HepG2 (cell line): Measurements from ENCODE around the gene NBPF1. TPM values are rescaled to one million over a fixed set of nuclear protein-coding genes. Genes with fewer than 3 reads are reported as not detected.

Experiments
- CEBPG ChIP-seq: IDR thresholded peaks from 2 replicates; pipeline ENCODE4 v1.6.1; 2016
- CREBL2 ChIP-seq: sonication (generic); formaldehyde crosslinking; IDR thresholded peaks from 2 replicates; pipeline ENCODE4 v1.8.1; 2023; ENCODE audit warnings: missing genetic modification reagents, mild to moderate bottlenecking, borderline replicate concordance
- IKZF1 ChIP-seq: fragments of 450-650 bp; IDR thresholded peaks from 2 replicates; pipeline ENCODE4 v1.7.1; 2016
- IKZF4 ChIP-seq: sonication (generic); formaldehyde crosslinking; IDR thresholded peaks from 2 replicates; pipeline ENCODE4 v1.5.1; 2020; ENCODE audit warnings: borderline replicate concordance, mild to moderate bottlenecking, low read depth, missing genetic modification reagents; ENCODE audit errors: not compliant biosample characterization
- KDM1A ChIP-seq: IDR thresholded peaks from 2 replicates; pipeline ENCODE4 v1.6.1; 2016; ENCODE audit warnings: missing compliant biosample characterization
- KDM4B ChIP-seq: sonication (generic); formaldehyde crosslinking; IDR thresholded peaks from 2 replicates; pipeline ENCODE4 v1.4.0; 2020; ENCODE audit warnings: missing genetic modification reagents
- NPAS2 ChIP-seq: sonication (generic); formaldehyde crosslinking; IDR thresholded peaks from 2 replicates; pipeline ENCODE4 v1.8.0; 2022; ENCODE audit warnings: mild to moderate bottlenecking, missing genetic modification reagents, borderline replicate concordance
- PCBP2 ChIP-seq: fragments of 200-400 bp; formaldehyde crosslinking; optimal IDR thresholded peaks from 2 replicates; pipeline ENCODE3; 2018; ENCODE audit warnings: low read length, low read depth; ENCODE audit not compliant: poor library complexity, severe bottlenecking
- RNF219 ChIP-seq: sonication (generic); formaldehyde crosslinking; IDR thresholded peaks from 2 replicates; pipeline ENCODE4 v1.5.0; 2020; ENCODE audit warnings: mild to moderate bottlenecking, missing genetic modification reagents
- ZBTB42 ChIP-seq: sonication (generic); formaldehyde crosslinking; IDR thresholded peaks from 2 replicates; pipeline ENCODE4 v1.5.0; 2020; ENCODE audit warnings: mild to moderate bottlenecking, missing genetic modification reagents
- ZBTB7B ChIP-seq: sonication (generic); formaldehyde crosslinking; IDR thresholded peaks from 2 replicates; pipeline ENCODE4 v1.4.0; 2020; ENCODE audit warnings: missing genetic modification reagents
- ZNF282 ChIP-seq: fragments of 450-650 bp; IDR thresholded peaks from 2 replicates; pipeline ENCODE4 v1.6.1; 2018; ENCODE audit not compliant: partially characterized antibody
- ZNF660 ChIP-seq: sonication (generic); formaldehyde crosslinking; IDR thresholded peaks from 2 replicates; pipeline ENCODE4 v1.5.1; 2020; ENCODE audit warnings: mild to moderate bottlenecking, low read depth, missing genetic modification reagents, borderline replicate concordance
- ZNF703 ChIP-seq: sonication (generic); formaldehyde crosslinking; IDR thresholded peaks from 2 replicates; pipeline ENCODE4 v1.5.1; 2020; ENCODE audit warnings: missing genetic modification reagents, mild to moderate bottlenecking, moderate library complexity, borderline replicate concordance
- ZNF761 ChIP-seq: sonication (generic); formaldehyde crosslinking; conservative IDR thresholded peaks from 2 replicates; pipeline ENCODE4 v1.4.0; 2020; ENCODE audit warnings: mild to moderate bottlenecking, missing genetic modification reagents
- polyA plus RNA-seq, 8 experiments: library from polyadenylated mRNA; depleted of rRNA in 3 of 8; stranded (reverse) in 7 of 8; unstranded in 1 of 8; fragments of >200 nt; fragmentation: Illumina TruSeq in 4 of 8; extraction: Trizol in 4 of 8; gene quantifications; 2 replicates each; pipeline versions ENCODE4 v1.2.1 to v1.2.3, GENCODE V29; 2011 to 2016; ENCODE audit warnings: low read depth in 4 of 8, missing spikeins in 1 of 8, mixed read lengths in 1 of 8; ENCODE audit not compliant: insufficient read depth in 1 of 8
- total RNA-seq, 5 experiments: library from RNA; depleted of rRNA; stranded (reverse); fragments of >200 nt; fragmentation: Illumina TruSeq; extraction: Trizol; gene quantifications; 2 replicates each; pipeline ENCODE4 v1.2.3, GENCODE V29; 2016; ENCODE audit warnings: low read depth in 1 of 5
- TF ChIP-seq, protein P1 (sequence below): sonication (generic); formaldehyde crosslinking; IDR thresholded peaks from 2 replicates; pipeline ENCODE4; 2020; ENCODE audit warnings: missing genetic modification reagents, mild to moderate bottlenecking, borderline replicate concordance
- TF ChIP-seq, protein P2 (sequence below): IDR thresholded peaks from 2 replicates; pipeline ENCODE4 v1.6.1; 2016; ENCODE audit warnings: low read depth, missing genetic modification reagents, missing compliant biosample characterization

Gene NBPF1
- total and polyA plus RNA-seq, 2 of the 13 experiments (the other 11 are each of a cell fraction or from before 2014, with no cell fraction given), result 30.3 to 35.6 TPM

DNA sequence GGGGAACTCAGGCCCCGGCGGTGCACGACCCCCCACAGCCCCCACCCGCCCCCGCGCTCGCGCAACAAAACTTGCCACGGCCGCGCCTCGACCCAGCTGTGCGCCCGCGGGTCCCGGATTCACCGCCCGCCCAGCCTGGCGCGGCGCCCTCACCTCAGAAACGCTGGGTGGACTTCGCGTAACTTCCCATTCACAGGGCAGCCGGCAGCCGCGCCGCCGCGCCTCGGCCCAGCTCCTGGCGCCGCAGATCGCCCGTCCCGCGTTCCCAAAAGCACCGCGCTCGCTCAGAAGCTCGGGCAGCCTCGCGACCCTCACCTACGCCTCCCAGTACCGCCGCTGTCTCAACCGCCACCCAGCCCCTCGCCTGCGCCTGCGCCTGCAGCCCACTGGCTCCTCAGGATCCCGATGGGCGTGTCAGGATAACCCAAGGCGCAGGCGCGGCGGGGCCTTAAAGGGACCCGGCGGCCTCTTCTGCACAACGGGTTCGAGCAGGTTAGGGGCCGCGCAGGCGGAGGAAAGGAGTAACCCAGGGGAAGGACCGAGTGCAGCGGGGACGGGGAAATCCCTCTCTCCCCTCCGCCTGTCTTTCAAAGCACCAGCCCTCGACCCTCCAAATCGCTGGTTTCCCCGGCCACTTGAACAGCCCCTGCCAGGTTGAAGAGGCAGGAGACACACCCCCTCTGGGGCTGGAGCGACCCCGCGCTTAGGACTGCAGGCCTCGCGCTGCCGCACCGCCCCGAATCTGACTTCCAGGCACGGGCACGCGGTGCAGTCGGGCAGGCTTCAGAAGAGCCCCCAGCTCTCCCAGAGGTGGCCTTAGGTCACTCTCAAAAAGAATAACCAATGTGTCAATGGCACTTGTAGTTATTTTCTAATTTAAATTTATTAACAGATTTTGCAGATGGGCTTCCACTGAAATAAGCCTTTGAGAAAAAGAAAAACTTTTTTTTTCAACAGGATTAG, at the start of gene NBPF1 (continued):
- TF ChIP-seq, protein P1, sequence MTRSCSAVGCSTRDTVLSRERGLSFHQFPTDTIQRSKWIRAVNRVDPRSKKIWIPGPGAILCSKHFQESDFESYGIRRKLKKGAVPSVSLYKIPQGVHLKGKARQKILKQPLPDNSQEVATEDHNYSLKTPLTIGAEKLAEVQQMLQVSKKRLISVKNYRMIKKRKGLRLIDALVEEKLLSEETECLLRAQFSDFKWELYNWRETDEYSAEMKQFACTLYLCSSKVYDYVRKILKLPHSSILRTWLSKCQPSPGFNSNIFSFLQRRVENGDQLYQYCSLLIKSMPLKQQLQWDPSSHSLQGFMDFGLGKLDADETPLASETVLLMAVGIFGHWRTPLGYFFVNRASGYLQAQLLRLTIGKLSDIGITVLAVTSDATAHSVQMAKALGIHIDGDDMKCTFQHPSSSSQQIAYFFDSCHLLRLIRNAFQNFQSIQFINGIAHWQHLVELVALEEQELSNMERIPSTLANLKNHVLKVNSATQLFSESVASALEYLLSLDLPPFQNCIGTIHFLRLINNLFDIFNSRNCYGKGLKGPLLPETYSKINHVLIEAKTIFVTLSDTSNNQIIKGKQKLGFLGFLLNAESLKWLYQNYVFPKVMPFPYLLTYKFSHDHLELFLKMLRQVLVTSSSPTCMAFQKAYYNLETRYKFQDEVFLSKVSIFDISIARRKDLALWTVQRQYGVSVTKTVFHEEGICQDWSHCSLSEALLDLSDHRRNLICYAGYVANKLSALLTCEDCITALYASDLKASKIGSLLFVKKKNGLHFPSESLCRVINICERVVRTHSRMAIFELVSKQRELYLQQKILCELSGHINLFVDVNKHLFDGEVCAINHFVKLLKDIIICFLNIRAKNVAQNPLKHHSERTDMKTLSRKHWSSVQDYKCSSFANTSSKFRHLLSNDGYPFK, result peak; percentile 97
- TF ChIP-seq RNF219 (CRISPR knock-in tag), result no peak
- peak; percentile 70 for TF ChIP-seq CEBPG
- peak; percentile 98 for TF ChIP-seq IKZF4 (CRISPR knock-in tag)
- peak; percentile 81 for TF ChIP-seq KDM4B
- TF ChIP-seq CREBL2, result peak; percentile 43; the same call in 1 of the 2 replicates
- peak; percentile 16 for TF ChIP-seq KDM1A (CRISPR knock-in tag)
- no peak for TF ChIP-seq ZNF282
- peak; percentile 99 for TF ChIP-seq ZNF761 (CRISPR knock-in tag)
- TF ChIP-seq ZBTB7B (CRISPR knock-in tag), result peak; percentile 98
- TF ChIP-seq ZNF703 (CRISPR knock-in tag), result no peak
- TF ChIP-seq, protein P2, sequence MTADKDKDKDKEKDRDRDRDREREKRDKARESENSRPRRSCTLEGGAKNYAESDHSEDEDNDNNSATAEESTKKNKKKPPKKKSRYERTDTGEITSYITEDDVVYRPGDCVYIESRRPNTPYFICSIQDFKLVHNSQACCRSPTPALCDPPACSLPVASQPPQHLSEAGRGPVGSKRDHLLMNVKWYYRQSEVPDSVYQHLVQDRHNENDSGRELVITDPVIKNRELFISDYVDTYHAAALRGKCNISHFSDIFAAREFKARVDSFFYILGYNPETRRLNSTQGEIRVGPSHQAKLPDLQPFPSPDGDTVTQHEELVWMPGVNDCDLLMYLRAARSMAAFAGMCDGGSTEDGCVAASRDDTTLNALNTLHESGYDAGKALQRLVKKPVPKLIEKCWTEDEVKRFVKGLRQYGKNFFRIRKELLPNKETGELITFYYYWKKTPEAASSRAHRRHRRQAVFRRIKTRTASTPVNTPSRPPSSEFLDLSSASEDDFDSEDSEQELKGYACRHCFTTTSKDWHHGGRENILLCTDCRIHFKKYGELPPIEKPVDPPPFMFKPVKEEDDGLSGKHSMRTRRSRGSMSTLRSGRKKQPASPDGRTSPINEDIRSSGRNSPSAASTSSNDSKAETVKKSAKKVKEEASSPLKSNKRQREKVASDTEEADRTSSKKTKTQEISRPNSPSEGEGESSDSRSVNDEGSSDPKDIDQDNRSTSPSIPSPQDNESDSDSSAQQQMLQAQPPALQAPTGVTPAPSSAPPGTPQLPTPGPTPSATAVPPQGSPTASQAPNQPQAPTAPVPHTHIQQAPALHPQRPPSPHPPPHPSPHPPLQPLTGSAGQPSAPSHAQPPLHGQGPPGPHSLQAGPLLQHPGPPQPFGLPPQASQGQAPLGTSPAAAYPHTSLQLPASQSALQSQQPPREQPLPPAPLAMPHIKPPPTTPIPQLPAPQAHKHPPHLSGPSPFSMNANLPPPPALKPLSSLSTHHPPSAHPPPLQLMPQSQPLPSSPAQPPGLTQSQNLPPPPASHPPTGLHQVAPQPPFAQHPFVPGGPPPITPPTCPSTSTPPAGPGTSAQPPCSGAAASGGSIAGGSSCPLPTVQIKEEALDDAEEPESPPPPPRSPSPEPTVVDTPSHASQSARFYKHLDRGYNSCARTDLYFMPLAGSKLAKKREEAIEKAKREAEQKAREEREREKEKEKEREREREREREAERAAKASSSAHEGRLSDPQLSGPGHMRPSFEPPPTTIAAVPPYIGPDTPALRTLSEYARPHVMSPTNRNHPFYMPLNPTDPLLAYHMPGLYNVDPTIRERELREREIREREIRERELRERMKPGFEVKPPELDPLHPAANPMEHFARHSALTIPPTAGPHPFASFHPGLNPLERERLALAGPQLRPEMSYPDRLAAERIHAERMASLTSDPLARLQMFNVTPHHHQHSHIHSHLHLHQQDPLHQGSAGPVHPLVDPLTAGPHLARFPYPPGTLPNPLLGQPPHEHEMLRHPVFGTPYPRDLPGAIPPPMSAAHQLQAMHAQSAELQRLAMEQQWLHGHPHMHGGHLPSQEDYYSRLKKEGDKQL (CRISPR knock-in tag), result peak; percentile 77; the same call in 1 of the 2 replicates
- no peak for TF ChIP-seq PCBP2
- peak; percentile 38 for TF ChIP-seq ZNF660 (CRISPR knock-in tag)
- peak; percentile 99 for TF ChIP-seq ZBTB42
- TF ChIP-seq NPAS2 (CRISPR knock-in tag), result no peak
- no peak for TF ChIP-seq IKZF1
